Activated B cell treated with CpG ODN at 0.5 μM for 24 hours (primary cell): ENCODE results near the gene VCL. TPM values are rescaled to one million over a fixed set of nuclear protein-coding genes. Genes with fewer than 3 reads are reported as not detected.

ENCODE experiments used
- ATAC-seq: fragments of 200-7000 bp; cut with Tn5 transposase; one replicate; pipeline ENCODE4 v1.10.0; 2021; ENCODE audit warnings: low read depth, mild to moderate bottlenecking, moderate library complexity
- CTCF ChIA-PET: fragments of 350-600 bp; sonication (Branson Sonifier 250); formaldehyde crosslinking; loops from one replicate; lab custom pipeline; 2021; ENCODE audit warnings: antibody characterized with exemption; lab: Charles Lee
- POLR2A ChIA-PET: fragments of 350-600 bp; sonication (Branson Sonifier 250); formaldehyde crosslinking; loops from one replicate; lab custom pipeline; 2021; ENCODE audit warnings: antibody characterized with exemption; lab: Charles Lee
- DNase-seq: peaks from one replicate; pipeline ENCODE4 v3.0.0; 2022
- H3K27ac Mint-ChIP-seq: one replicate; pipeline ENCODE4 v1.8.0; 2020; ENCODE audit warnings: mixed read lengths
- H3K27me3 Mint-ChIP-seq: one replicate; pipeline ENCODE4 v1.8.0; 2021; ENCODE audit warnings: mixed read lengths
- H3K36me3 Mint-ChIP-seq: one replicate; pipeline ENCODE4 v1.8.0; 2021; ENCODE audit warnings: low read depth, mixed read lengths
- H3K4me1 Mint-ChIP-seq: one replicate; pipeline ENCODE4 v1.8.0; 2021; ENCODE audit warnings: mixed read lengths
- H3K4me3 Mint-ChIP-seq: one replicate; pipeline ENCODE4 v1.8.0; 2020; ENCODE audit warnings: mild to moderate bottlenecking, mixed read lengths
- H3K9me3 Mint-ChIP-seq: one replicate; pipeline ENCODE4 v1.8.0; 2020; ENCODE audit warnings: mixed read lengths
- intact Hi-C: fragments of 100-400 bp; cut with micrococcal nuclease; formaldehyde crosslinking; loops from one replicate; pipeline ENCODE4 v1.15.1; 2024
- total RNA-seq: library from RNA; stranded (reverse); gene quantifications from 2 replicates; pipeline ENCODE4 v1.2.3, GENCODE V29; 2022
- TF ChIP-seq, protein P1 (sequence below): fragments of 200-600 bp; IDR thresholded peaks from one replicate; pipeline ENCODE4 v1.8.0; 2022; ENCODE audit warnings: antibody characterized with exemption, mild to moderate bottlenecking

The VCL gene
- total RNA-seq, 1 donor from 2014 or later, result 21.3 TPM

DNA sequence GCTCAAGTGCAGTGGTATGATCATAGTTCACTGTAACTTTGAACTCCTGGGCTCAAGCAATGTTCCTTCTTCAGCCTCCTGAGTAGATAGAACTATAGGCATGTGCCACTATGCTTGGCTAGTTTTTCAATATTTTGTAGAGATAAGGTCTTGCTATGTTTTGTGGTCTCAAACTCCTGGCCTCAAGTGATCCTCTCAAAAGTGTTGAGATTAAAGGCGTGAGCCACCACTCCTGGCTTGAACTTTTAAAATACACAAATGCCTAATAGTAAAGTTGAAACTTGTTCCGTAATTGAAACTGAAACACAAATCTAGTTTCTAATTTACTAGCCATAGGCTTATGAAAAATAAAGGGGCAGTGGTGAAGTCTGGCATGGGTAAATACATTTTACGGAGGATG is 87.0 kb downstream of the VCL start:
- intact Hi-C loops, result loop anchor here (5.0 kb wide), 1 partner anchor 88 kb away; the partner anchor contains the start of gene VCL
- peak; percentile 49 for ATAC-seq
- Mint-ChIP-seq H3K27ac (no peak overlapping the region), H3K9me3 (no peaks in the 10 kb centered on the region), H3K27me3 (no peaks in the 10 kb centered on the region), H3K36me3 (peaks cover 45% of the 10 kb centered on the region), H3K4me3 (no peak overlapping the region), H3K4me1 (peaks cover 16% of the 10 kb centered on the region)
- POLR2A ChIA-PET, result no interaction called here
- CTCF ChIA-PET, result no interaction called here
- DNase-seq, result no peak
- TF ChIP-seq, protein P1, sequence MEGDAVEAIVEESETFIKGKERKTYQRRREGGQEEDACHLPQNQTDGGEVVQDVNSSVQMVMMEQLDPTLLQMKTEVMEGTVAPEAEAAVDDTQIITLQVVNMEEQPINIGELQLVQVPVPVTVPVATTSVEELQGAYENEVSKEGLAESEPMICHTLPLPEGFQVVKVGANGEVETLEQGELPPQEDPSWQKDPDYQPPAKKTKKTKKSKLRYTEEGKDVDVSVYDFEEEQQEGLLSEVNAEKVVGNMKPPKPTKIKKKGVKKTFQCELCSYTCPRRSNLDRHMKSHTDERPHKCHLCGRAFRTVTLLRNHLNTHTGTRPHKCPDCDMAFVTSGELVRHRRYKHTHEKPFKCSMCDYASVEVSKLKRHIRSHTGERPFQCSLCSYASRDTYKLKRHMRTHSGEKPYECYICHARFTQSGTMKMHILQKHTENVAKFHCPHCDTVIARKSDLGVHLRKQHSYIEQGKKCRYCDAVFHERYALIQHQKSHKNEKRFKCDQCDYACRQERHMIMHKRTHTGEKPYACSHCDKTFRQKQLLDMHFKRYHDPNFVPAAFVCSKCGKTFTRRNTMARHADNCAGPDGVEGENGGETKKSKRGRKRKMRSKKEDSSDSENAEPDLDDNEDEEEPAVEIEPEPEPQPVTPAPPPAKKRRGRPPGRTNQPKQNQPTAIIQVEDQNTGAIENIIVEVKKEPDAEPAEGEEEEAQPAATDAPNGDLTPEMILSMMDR, result no peak

DNA sequence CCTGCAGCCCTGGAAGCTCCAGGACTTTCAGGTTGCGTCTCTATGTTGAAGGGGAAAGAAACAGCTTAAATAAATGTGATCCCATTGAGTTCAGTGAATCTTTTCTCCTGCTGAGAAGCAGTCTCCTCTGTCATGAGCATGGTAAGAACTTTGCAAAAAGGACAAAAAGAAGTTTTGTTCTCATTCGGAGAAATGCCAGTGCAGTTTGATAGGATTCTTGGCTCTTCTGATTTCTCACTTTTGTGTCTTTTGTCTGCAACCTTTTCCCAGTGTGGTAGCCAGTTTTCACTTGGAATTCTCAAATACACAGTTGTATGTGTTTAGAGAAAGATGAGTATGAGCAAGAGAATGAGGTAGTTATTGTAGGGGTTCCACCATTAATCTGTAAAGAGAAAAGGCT is 88.4 kb downstream of the VCL start:
- peaks cover 6% of the 10 kb centered on the region for H3K4me1 Mint-ChIP-seq
- ChIA-PET POLR2A (no interaction called here), CTCF (no interaction called here)
- no peak overlapping the region for H3K27ac Mint-ChIP-seq
- ATAC-seq, result no peak
- H3K9me3 Mint-ChIP-seq, result no peaks in the 10 kb centered on the region
- peaks cover 56% of the 10 kb centered on the region for H3K36me3 Mint-ChIP-seq
- intact Hi-C loops, result no loop called here
- DNase-seq, result no peak
- no peaks in the 10 kb centered on the region for H3K27me3 Mint-ChIP-seq
- no peak overlapping the region for H3K4me3 Mint-ChIP-seq
- TF ChIP-seq, protein P1, result no peak

DNA sequence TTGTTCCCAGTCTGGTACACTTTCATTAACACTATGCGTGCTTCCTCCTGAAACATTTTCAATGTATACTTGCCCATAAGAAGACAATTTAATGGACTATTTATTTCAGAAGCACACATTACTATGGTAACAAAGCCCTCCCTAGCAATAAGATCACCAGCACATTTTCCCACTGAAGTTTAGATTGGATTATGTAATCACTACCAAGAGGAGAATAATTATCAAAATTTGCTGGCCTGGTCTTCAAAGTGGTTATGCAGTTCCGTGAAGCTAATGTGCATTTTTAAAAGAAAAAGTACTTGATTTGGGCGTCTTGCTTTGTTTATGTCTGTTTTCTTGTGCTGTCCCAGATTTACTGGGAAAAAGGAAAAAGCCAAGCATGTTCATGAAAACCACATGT is 90.8 kb downstream of the VCL start:
- peaks cover 5% of the 10 kb centered on the region for H3K4me1 Mint-ChIP-seq
- no peaks in the 10 kb centered on the region for H3K27me3 Mint-ChIP-seq
- no peak overlapping the region for H3K27ac Mint-ChIP-seq
- H3K36me3 Mint-ChIP-seq, result peaks cover 51% of the 10 kb centered on the region
- CTCF ChIA-PET, result interaction anchor here (2.4 kb wide), 1 partner anchor 7 kb away, joined by 8 read pairs; no protein-coding TSS in a partner anchor
- no peak overlapping the region for H3K4me3 Mint-ChIP-seq
- TF ChIP-seq, protein P1, result no peak
- no peak for DNase-seq
- POLR2A ChIA-PET, result no interaction called here
- intact Hi-C loops, result no loop called here
- H3K9me3 Mint-ChIP-seq, result no peaks in the 10 kb centered on the region
- ATAC-seq, result no peak

DNA sequence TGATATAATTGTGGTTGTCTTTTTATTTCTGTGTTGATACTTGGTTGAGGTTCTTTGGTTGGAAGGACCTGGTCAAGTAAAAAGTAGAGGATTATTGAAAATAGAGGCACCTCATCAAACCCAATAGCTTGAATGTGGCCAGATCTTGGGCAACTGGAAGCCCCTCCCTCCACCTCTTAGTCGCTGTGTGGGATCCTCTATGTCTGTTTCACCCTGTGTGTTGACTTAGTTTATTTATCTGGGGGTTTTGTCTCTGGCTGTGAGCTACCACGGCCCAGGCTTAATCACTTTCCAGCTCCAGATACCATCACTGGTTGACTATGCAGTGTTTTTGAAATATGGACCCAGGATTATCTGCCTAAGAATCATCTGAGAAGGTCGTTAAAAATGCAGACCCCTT is 94.5 kb downstream of the VCL start:
- TF ChIP-seq, protein P1, result no peak
- H3K36me3 Mint-ChIP-seq, result peaks cover 61% of the 10 kb centered on the region
- DNase-seq (no peak), ATAC-seq (no peak)
- H3K27me3 Mint-ChIP-seq, result no peaks in the 10 kb centered on the region
- ChIA-PET CTCF (interaction anchor here (1.5 kb wide), 1 partner anchor 10 kb away, joined by 4 read pairs; no protein-coding TSS in a partner anchor), POLR2A (no interaction called here)
- H3K4me3 Mint-ChIP-seq, result no peak overlapping the region
- no peaks in the 10 kb centered on the region for H3K9me3 Mint-ChIP-seq
- no peak overlapping the region for H3K27ac Mint-ChIP-seq
- peaks cover 10% of the 10 kb centered on the region for H3K4me1 Mint-ChIP-seq
- intact Hi-C loops, result no loop called here

DNA sequence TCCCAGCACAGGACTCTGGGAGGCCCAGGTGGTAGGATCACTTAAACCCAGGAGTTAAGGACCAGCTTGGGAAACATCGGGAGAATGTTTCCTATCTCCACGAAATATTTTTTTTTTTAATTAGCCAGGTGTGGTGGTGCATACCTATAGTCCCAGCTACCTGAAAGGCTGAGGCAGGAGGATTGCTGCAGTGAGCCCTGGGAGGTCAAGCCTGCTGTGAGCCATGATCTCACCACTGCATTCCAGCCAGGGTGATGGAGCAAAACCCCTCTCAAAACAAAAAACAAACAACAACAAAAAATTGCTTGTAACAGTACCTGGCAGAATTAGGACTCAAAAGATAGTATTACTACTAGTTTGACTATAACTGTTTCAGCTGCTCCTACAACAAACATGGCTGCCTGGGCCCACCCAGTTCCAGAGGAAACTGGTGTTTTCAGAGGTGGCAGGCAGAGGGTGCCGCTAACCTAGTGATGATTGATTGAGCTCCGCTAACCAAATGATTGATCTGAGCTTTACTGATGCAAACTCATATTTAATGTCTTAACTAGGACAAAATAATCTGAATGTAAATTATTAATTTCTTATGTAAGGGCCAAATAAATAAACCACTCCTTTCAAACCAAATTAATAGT is 95.7 kb downstream of the VCL start:
- peaks cover 20% of the 10 kb centered on the region for H3K4me1 Mint-ChIP-seq
- TF ChIP-seq, protein P1, result no peak
- POLR2A ChIA-PET, result no interaction called here
- intact Hi-C loops, result no loop called here
- DNase-seq (no peak), ATAC-seq (no peak)
- H3K27ac Mint-ChIP-seq, result no peak overlapping the region
- CTCF ChIA-PET, result interaction anchor here (1.2 kb wide), 1 partner anchor 10 kb away, joined by 3 read pairs; no protein-coding TSS in a partner anchor
- H3K9me3 Mint-ChIP-seq, result no peaks in the 10 kb centered on the region
- no peaks in the 10 kb centered on the region for H3K27me3 Mint-ChIP-seq
- H3K36me3 Mint-ChIP-seq, result peaks cover 66% of the 10 kb centered on the region
- H3K4me3 Mint-ChIP-seq, result no peak overlapping the region
